Panc1 (cell line): ENCODE data around the gene GDF2. TPM values are rescaled to one million over a fixed set of nuclear protein-coding genes. Genes with fewer than 3 reads are reported as not detected.

Experiments used
- ATAC-seq: fragments of 200-7000 bp; cut with Tn5 transposase; 2 replicates; pipeline ENCODE4 v1.9.1; 2020; ENCODE audit warnings: mild to moderate bottlenecking, moderate library complexity
- BruUV-seq: library from RNA; stranded (reverse); fragments of 400-500 nt; replicated peaks from 2 replicates; lab custom pipeline; 2021; lab: Mats Ljungman, UMichigan
- CTCF ChIA-PET: fragments of 300-600 bp; sonication (Branson Sonifier 250); formaldehyde crosslinking; loops from one replicate; lab custom pipeline; 2022; ENCODE audit warnings: antibody characterized with exemption; lab: Charles Lee
- POLR2A ChIA-PET: fragments of 300-600 bp; sonication (Branson Sonifier 250); formaldehyde crosslinking; loops from one replicate; lab custom pipeline; 2022; ENCODE audit warnings: antibody characterized with exemption; lab: Charles Lee
- DNase-seq: peaks from one replicate; pipeline ENCODE4 v3.0.0-alpha.2; 2010; ENCODE audit warnings: low read depth, low spot score
- H3K27ac ChIP-seq: 2 replicates; pipeline ENCODE4 v1.5.1; 2011; ENCODE audit warnings: mild to moderate bottlenecking, low read length, inconsistent platforms
- H3K27me3 ChIP-seq: fragments of 200-500 bp; sonication (Bioruptor generic); 2 replicates; pipeline ENCODE4 v1.6.0; 2014; ENCODE audit warnings: low read length, inconsistent platforms; ENCODE audit not compliant: control insufficient read depth, insufficient read depth
- H3K36me3 ChIP-seq: fragments of 200-500 bp; sonication (Bioruptor generic); 2 replicates; pipeline ENCODE4 v1.5.1; 2014; ENCODE audit warnings: inconsistent platforms, mild to moderate bottlenecking, low read length, moderate library complexity; ENCODE audit not compliant: control insufficient read depth, insufficient read depth
- H3K4me1 ChIP-seq: 2 replicates; pipeline ENCODE4 v1.5.1; 2011; ENCODE audit warnings: inconsistent platforms, mild to moderate bottlenecking, low read length, moderate library complexity; ENCODE audit not compliant: control insufficient read depth, insufficient read depth
- H3K4me3 ChIP-seq, 2 experiments: 2 replicates each; pipeline ENCODE4 v1.5.1; 2011 to 2012; ENCODE audit warnings: low read depth in 2 of 2, low read length in 2 of 2, mild to moderate bottlenecking in 2 of 2, inconsistent platforms in 1 of 2, moderate library complexity in 1 of 2
- H3K9me3 ChIP-seq: fragments of 200-500 bp; sonication (Bioruptor generic); 2 replicates; pipeline ENCODE4 v1.5.1; 2014; ENCODE audit warnings: low read depth, mild to moderate bottlenecking, inconsistent platforms, low read length, moderate library complexity; ENCODE audit not compliant: control insufficient read depth, insufficient read depth
- POLR2AphosphoS5 ChIP-seq: IDR thresholded peaks from 2 replicates; pipeline ENCODE4 v1.6.1; 2012; ENCODE audit warnings: mild to moderate bottlenecking, low read depth, low read length, moderate library complexity
- SIN3A ChIP-seq: IDR thresholded peaks from 2 replicates; pipeline ENCODE4 v1.6.1; 2012; ENCODE audit warnings: low read depth, mild to moderate bottlenecking, low read length, moderate library complexity, borderline replicate concordance; ENCODE audit not compliant: insufficient read depth
- TCF7L2 ChIP-seq: IDR thresholded peaks from 2 replicates; pipeline ENCODE4 v1.6.1; 2011; ENCODE audit warnings: mild to moderate bottlenecking, low read depth, low read length, inconsistent platforms
- in situ Hi-C: cut with HindIII; loops from 2 replicates; pipeline ENCODE4 v1.10.0; 2016; ENCODE audit warnings: low sequenced_read_pairs, low pct_unique_long_range_greater_than_20kb
- intact Hi-C: fragments of 100-400 bp; cut with micrococcal nuclease; formaldehyde crosslinking; loops from one replicate; pipeline ENCODE4 v1.10.0; 2022; ENCODE audit not compliant: unreplicated experiment
- total RNA-seq: library from RNA; stranded (reverse); gene quantifications from one replicate; pipeline ENCODE4 v1.2.1, GENCODE V29; 2021; ENCODE audit not compliant: unreplicated experiment
- TF ChIP-seq, protein P1 (sequence below): fragments of 450-650 bp; IDR thresholded peaks from 2 replicates; pipeline ENCODE4 v1.5.1; 2017; ENCODE audit warnings: mild to moderate bottlenecking
- TF ChIP-seq, protein P2 (sequence below), 2 experiments: IDR thresholded peaks; 2 replicates each; pipeline ENCODE4 v1.6.1; 2011 to 2012; ENCODE audit warnings: low read depth in 2 of 2, control low read depth in 1 of 2, low read length in 1 of 2, mild to moderate bottlenecking in 1 of 2, moderate library complexity in 1 of 2; ENCODE audit not compliant: insufficient read depth in 1 of 2

Gene GDF2
- total RNA-seq, 1 experiment from 2014 or later = not detected

DNA sequence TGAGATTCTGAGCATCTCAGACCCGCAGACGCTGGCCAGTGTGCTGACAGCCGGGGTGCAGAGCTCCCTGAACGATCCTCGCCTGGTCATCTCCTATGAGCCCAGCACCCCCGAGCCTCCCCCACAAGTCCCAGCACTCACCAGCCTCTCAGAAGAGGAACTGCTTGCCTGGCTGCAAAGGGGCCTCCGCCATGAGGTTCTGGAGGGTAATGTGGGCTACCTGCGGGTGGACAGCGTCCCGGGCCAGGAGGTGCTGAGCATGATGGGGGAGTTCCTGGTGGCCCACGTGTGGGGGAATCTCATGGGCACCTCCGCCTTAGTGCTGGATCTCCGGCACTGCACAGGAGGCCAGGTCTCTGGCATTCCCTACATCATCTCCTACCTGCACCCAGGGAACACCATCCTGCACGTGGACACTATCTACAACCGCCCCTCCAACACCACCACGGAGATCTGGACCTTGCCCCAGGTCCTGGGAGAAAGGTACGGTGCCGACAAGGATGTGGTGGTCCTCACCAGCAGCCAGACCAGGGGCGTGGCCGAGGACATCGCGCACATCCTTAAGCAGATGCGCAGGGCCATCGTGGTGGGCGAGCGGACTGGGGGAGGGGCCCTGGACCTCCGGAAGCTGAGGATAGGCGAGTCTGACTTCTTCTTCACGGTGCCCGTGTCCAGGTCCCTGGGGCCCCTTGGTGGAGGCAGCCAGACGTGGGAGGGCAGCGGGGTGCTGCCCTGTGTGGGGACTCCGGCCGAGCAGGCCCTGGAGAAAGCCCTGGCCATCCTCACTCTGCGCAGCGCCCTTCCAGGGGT, 26.6 kb downstream of the GDF2 start:
- TF ChIP-seq TCF7L2 = no peak
- TF ChIP-seq, protein P1, sequence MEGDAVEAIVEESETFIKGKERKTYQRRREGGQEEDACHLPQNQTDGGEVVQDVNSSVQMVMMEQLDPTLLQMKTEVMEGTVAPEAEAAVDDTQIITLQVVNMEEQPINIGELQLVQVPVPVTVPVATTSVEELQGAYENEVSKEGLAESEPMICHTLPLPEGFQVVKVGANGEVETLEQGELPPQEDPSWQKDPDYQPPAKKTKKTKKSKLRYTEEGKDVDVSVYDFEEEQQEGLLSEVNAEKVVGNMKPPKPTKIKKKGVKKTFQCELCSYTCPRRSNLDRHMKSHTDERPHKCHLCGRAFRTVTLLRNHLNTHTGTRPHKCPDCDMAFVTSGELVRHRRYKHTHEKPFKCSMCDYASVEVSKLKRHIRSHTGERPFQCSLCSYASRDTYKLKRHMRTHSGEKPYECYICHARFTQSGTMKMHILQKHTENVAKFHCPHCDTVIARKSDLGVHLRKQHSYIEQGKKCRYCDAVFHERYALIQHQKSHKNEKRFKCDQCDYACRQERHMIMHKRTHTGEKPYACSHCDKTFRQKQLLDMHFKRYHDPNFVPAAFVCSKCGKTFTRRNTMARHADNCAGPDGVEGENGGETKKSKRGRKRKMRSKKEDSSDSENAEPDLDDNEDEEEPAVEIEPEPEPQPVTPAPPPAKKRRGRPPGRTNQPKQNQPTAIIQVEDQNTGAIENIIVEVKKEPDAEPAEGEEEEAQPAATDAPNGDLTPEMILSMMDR = no peak
- no peak for TF ChIP-seq POLR2AphosphoS5
- TF ChIP-seq SIN3A = no peak
- TF ChIP-seq, protein P2, sequence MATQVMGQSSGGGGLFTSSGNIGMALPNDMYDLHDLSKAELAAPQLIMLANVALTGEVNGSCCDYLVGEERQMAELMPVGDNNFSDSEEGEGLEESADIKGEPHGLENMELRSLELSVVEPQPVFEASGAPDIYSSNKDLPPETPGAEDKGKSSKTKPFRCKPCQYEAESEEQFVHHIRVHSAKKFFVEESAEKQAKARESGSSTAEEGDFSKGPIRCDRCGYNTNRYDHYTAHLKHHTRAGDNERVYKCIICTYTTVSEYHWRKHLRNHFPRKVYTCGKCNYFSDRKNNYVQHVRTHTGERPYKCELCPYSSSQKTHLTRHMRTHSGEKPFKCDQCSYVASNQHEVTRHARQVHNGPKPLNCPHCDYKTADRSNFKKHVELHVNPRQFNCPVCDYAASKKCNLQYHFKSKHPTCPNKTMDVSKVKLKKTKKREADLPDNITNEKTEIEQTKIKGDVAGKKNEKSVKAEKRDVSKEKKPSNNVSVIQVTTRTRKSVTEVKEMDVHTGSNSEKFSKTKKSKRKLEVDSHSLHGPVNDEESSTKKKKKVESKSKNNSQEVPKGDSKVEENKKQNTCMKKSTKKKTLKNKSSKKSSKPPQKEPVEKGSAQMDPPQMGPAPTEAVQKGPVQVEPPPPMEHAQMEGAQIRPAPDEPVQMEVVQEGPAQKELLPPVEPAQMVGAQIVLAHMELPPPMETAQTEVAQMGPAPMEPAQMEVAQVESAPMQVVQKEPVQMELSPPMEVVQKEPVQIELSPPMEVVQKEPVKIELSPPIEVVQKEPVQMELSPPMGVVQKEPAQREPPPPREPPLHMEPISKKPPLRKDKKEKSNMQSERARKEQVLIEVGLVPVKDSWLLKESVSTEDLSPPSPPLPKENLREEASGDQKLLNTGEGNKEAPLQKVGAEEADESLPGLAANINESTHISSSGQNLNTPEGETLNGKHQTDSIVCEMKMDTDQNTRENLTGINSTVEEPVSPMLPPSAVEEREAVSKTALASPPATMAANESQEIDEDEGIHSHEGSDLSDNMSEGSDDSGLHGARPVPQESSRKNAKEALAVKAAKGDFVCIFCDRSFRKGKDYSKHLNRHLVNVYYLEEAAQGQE (IDR thresholded peaks at IDR 0.05; ENCODE audit: insufficient read depth in 1 of 2, low read depth in 2 of 2, low read length in 1 of 2) = no peak
- Histone ChIP-seq H3K4me1 (no peaks in the 10 kb centered on the region), H3K36me3 (no peaks in the 10 kb centered on the region), H3K27me3 (peaks cover 2% of the 10 kb centered on the region; the same call in 1 of the 2 replicates), H3K9me3 (no peaks in the 10 kb centered on the region), H3K4me3 (no peak overlapping the region), H3K27ac (no peak overlapping the region)
- no peak for ATAC-seq
- in situ Hi-C loops = no loop called here
- intact Hi-C loops = no loop called here
- CTCF ChIA-PET = no interaction called here
- DNase-seq = no peak
- POLR2A ChIA-PET = no interaction called here
- no TSS peak for BruUV-seq

DNA sequence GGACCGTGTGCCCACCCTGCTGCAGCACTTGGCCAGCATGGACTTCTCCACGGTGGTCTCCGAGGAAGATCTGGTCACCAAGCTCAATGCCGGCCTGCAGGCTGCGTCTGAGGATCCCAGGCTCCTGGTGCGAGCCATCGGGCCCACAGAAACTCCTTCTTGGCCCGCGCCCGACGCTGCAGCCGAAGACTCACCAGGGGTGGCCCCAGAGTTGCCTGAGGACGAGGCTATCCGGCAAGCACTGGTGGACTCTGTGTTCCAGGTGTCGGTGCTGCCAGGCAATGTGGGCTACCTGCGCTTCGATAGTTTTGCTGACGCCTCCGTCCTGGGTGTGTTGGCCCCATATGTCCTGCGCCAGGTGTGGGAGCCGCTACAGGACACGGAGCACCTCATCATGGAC, 27.3 kb downstream of the GDF2 start:
- Histone ChIP-seq H3K27me3 (no peaks in the 10 kb centered on the region), H3K4me3 (no peak overlapping the region), H3K9me3 (no peaks in the 10 kb centered on the region), H3K27ac (no peak overlapping the region), H3K36me3 (no peaks in the 10 kb centered on the region), H3K4me1 (no peaks in the 10 kb centered on the region)
- DNase-seq (no peak), ATAC-seq (no peak)
- ChIA-PET CTCF (no interaction called here), POLR2A (no interaction called here)
- in situ Hi-C loops (no loop called here), intact Hi-C loops (no loop called here)
- no TSS peak for BruUV-seq
- TF ChIP-seq TCF7L2 (no peak), SIN3A (no peak), POLR2AphosphoS5 (no peak)
- TF ChIP-seq, protein P2 (IDR thresholded peaks at IDR 0.05; ENCODE audit: insufficient read depth in 1 of 2, low read depth in 2 of 2, low read length in 1 of 2) = no peak
- TF ChIP-seq, protein P1 = no peak
